ENCODE measurements around the gene WDR45B. TPM values are rescaled to one million over a fixed set of nuclear protein-coding genes. Genes with fewer than 3 reads are reported as not detected.

The WDR45B gene
- total RNA-seq, 1 donor from 2014 or later = 41.4 TPM

- no peak overlapping the region for H3K27ac ChIP-seq (replicated peaks)
- intact Hi-C loops (cut with micrococcal nuclease) = no loop called here
- peaks cover 18% of the 10 kb centered on the region for H3K9me3 ChIP-seq (replicated peaks)
- no peaks in the 10 kb centered on the region for H3K27me3 ChIP-seq (ENCODE audit: low read depth)
- H3K36me3 ChIP-seq = peaks cover 5% of the 10 kb centered on the region
- H3K4me1 ChIP-seq = peaks cover 17% of the 10 kb centered on the region
- no peak for TF ChIP-seq CTCF (IDR thresholded peaks at IDR 0.05; ENCODE audit: borderline replicate concordance)
- DNase-seq = no peak
- no peak overlapping the region for H3K4me3 ChIP-seq
These were observed 45.1 kb upstream of the WDR45B start for GRCh38 chr17:82693168-82693867.

DNA sequence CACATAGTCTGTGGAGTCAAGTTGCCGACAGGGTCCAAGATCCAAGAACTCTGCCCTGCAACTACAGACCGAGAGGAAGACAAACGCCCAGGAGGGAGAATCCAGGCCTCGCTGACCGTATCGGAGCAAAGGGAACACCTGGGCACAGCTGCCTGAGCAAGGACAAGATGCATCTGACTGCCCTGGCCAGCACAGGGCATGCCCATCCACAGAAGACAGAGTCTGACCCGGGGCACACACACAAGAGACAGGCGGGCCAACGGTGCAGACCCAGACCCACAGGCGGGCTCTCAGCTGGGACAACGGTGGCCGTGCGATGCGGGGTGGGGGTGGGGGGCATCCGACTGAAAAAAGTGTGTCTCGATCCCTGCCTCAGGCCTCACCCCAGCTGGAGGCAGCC is 44.0 kb upstream of the WDR45B start:
- H3K9me3 ChIP-seq (replicated peaks) = peaks cover 18% of the 10 kb centered on the region
- H3K36me3 ChIP-seq = peaks cover 5% of the 10 kb centered on the region
- no peak for TF ChIP-seq CTCF (IDR thresholded peaks at IDR 0.05; ENCODE audit: borderline replicate concordance)
- H3K27me3 ChIP-seq (ENCODE audit: low read depth) = no peaks in the 10 kb centered on the region
- DNase-seq = no peak
- intact Hi-C loops (cut with micrococcal nuclease) = no loop called here
- peaks cover 11% of the 10 kb centered on the region for H3K4me1 ChIP-seq
- H3K4me3 ChIP-seq = no peak overlapping the region
- H3K27ac ChIP-seq (replicated peaks) = no peak overlapping the region

- Histone ChIP-seq H3K27ac (replicated peaks) (no peak overlapping the region), H3K36me3 (peaks cover 5% of the 10 kb centered on the region), H3K4me3 (no peak overlapping the region), H3K4me1 (peaks cover 11% of the 10 kb centered on the region), H3K27me3 (ENCODE audit: low read depth) (no peaks in the 10 kb centered on the region), H3K9me3 (replicated peaks) (peaks cover 18% of the 10 kb centered on the region)
- intact Hi-C loops (cut with micrococcal nuclease) = no loop called here
- no peak for DNase-seq
- no peak for TF ChIP-seq CTCF (IDR thresholded peaks at IDR 0.05; ENCODE audit: borderline replicate concordance)
These were observed 43.5 kb upstream of the WDR45B start for GRCh38 chr17:82691714-82692113.

GRCh38 chr17:82690786-82691489 is 42.7 kb upstream of the WDR45B start:
- no peak overlapping the region for H3K4me3 ChIP-seq
- intact Hi-C loops (cut with micrococcal nuclease) = no loop called here
- no peaks in the 10 kb centered on the region for H3K27me3 ChIP-seq (ENCODE audit: low read depth)
- DNase-seq = no peak
- no peak for TF ChIP-seq CTCF (IDR thresholded peaks at IDR 0.05; ENCODE audit: borderline replicate concordance)
- peaks cover 11% of the 10 kb centered on the region for H3K4me1 ChIP-seq
- H3K36me3 ChIP-seq = peaks cover 5% of the 10 kb centered on the region
- no peak overlapping the region for H3K27ac ChIP-seq (replicated peaks)
- peaks cover 18% of the 10 kb centered on the region for H3K9me3 ChIP-seq (replicated peaks)

DNA sequence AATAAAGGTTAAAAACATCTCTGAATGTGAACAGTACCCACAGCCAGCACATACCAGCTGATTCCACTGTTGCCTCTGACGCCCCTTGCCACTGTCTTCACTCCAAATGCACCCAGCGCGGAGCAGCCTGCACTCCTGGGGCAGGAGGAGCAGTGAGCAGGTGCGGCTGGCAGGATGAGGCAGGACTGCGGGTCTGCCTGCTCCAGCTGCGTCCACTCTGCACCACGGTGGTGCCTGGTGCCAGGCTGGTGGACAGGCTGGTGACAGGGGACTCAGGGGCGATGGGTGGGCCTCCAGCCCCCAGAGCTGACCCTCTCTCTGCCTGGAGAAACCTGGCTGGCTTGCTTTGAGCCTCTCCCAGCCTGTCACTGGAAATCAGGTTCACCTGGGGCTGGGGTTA is 40.8 kb upstream of the WDR45B start:
- no peak for TF ChIP-seq CTCF (IDR thresholded peaks at IDR 0.05; ENCODE audit: borderline replicate concordance)
- H3K27me3 ChIP-seq (ENCODE audit: low read depth) = no peaks in the 10 kb centered on the region
- no peak overlapping the region for H3K27ac ChIP-seq (replicated peaks)
- peaks cover 3% of the 10 kb centered on the region for H3K9me3 ChIP-seq (replicated peaks)
- DNase-seq = no peak
- intact Hi-C loops (cut with micrococcal nuclease) = no loop called here
- H3K36me3 ChIP-seq = no peaks in the 10 kb centered on the region
- H3K4me3 ChIP-seq = no peak overlapping the region
- peaks cover 11% of the 10 kb centered on the region for H3K4me1 ChIP-seq
